ENCODE results near the gene HPRT1. TPM values are rescaled to one million over a fixed set of nuclear protein-coding genes. Genes with fewer than 3 reads are reported as not detected.

HPRT1 gene
- total RNA-seq, 2 donors from 2014 or later, result 96.0 to 96.2 TPM

- DNase-seq (ENCODE audit: low spot score in 2 of 2) (no peak), ATAC-seq (no peak)
- Mint-ChIP-seq H3K36me3 (no peaks in the 10 kb centered on the region), H3K9me3 (no peaks in the 10 kb centered on the region), H3K27ac (no peak overlapping the region)
These were observed 65.3 kb downstream of the HPRT1 start for GRCh38 chrX:134525086-134525792.

GRCh38 chrX:134526399-134526798 lies 66.4 kb downstream of the HPRT1 start:
- H3K36me3 Mint-ChIP-seq, result no peaks in the 10 kb centered on the region
- H3K27ac Mint-ChIP-seq, result no peak overlapping the region
- DNase-seq (ENCODE audit: low spot score in 2 of 2), result no peak
- no peak for ATAC-seq
- H3K9me3 Mint-ChIP-seq, result no peaks in the 10 kb centered on the region

GRCh38 chrX:134528960-134529359 lies 69.0 kb downstream of the HPRT1 start:
- DNase-seq (ENCODE audit: low spot score in 2 of 2) (no peak), ATAC-seq (no peak)
- no peaks in the 10 kb centered on the region for H3K36me3 Mint-ChIP-seq
- H3K27ac Mint-ChIP-seq, result no peak overlapping the region
- no peaks in the 10 kb centered on the region for H3K9me3 Mint-ChIP-seq

GRCh38 chrX:134529481-134529880 lies 69.5 kb downstream of the HPRT1 start:
- no peaks in the 10 kb centered on the region for H3K36me3 Mint-ChIP-seq
- DNase-seq (ENCODE audit: low spot score in 2 of 2), result no peak
- ATAC-seq, result no peak

GRCh38 chrX:134530845-134531244 lies 70.9 kb downstream of the HPRT1 start:
- no peak for DNase-seq (ENCODE audit: low spot score in 2 of 2)
- Mint-ChIP-seq H3K36me3 (no peaks in the 10 kb centered on the region), H3K27ac (no peak overlapping the region), H3K9me3 (no peaks in the 10 kb centered on the region)
- ATAC-seq, result no peak

More at GRCh38 chrX:134529481-134529880, 69.5 kb downstream of the HPRT1 start:
- H3K27ac Mint-ChIP-seq, result no peak overlapping the region
- no peaks in the 10 kb centered on the region for H3K9me3 Mint-ChIP-seq

GRCh38 chrX:134533352-134533751 lies 73.4 kb downstream of the HPRT1 start:
- Mint-ChIP-seq H3K27ac (no peak overlapping the region), H3K36me3 (no peaks in the 10 kb centered on the region), H3K9me3 (no peaks in the 10 kb centered on the region)
- ATAC-seq, result no peak
- DNase-seq (ENCODE audit: low spot score in 2 of 2), result no peak

GRCh38 chrX:134533952-134534351 lies 74.0 kb downstream of the HPRT1 start:
- no peaks in the 10 kb centered on the region for H3K36me3 Mint-ChIP-seq
- DNase-seq (ENCODE audit: low spot score in 2 of 2) (no peak), ATAC-seq (no peak)
- H3K9me3 Mint-ChIP-seq, result no peaks in the 10 kb centered on the region
- H3K27ac Mint-ChIP-seq, result no peak overlapping the region

- DNase-seq (ENCODE audit: low spot score in 2 of 2), result no peak
- no peaks in the 10 kb centered on the region for H3K9me3 Mint-ChIP-seq
- ATAC-seq, result no peak
- H3K36me3 Mint-ChIP-seq, result no peaks in the 10 kb centered on the region
- no peak overlapping the region for H3K27ac Mint-ChIP-seq
These were observed 77.4 kb downstream of the HPRT1 start for GRCh38 chrX:134537179-134537955.

- Mint-ChIP-seq H3K9me3 (no peaks in the 10 kb centered on the region), H3K27ac (no peak overlapping the region), H3K36me3 (no peaks in the 10 kb centered on the region)
- ATAC-seq (no peak), DNase-seq (ENCODE audit: low spot score in 2 of 2) (no peak)
These were observed 78.4 kb downstream of the HPRT1 start for GRCh38 chrX:134538316-134538715.

- no peak for DNase-seq (ENCODE audit: low spot score in 2 of 2)
- no peak overlapping the region for H3K27ac Mint-ChIP-seq
- no peaks in the 10 kb centered on the region for H3K9me3 Mint-ChIP-seq
- no peak for ATAC-seq
- H3K36me3 Mint-ChIP-seq, result no peaks in the 10 kb centered on the region
These were observed 81.9 kb downstream of the HPRT1 start for GRCh38 chrX:134541906-134542305.

GRCh38 chrX:134542485-134542884 lies 82.5 kb downstream of the HPRT1 start:
- Mint-ChIP-seq H3K27ac (no peak overlapping the region), H3K36me3 (no peaks in the 10 kb centered on the region), H3K9me3 (no peaks in the 10 kb centered on the region)
- DNase-seq (ENCODE audit: low spot score in 2 of 2) (no peak), ATAC-seq (no peak)

- no peaks in the 10 kb centered on the region for H3K9me3 Mint-ChIP-seq
- DNase-seq (ENCODE audit: low spot score in 2 of 2) (no peak), ATAC-seq (no peak)
- peaks cover 0 to under 1% of the 10 kb centered on the region in 2 donors for H3K36me3 Mint-ChIP-seq
- no peak overlapping the region for H3K27ac Mint-ChIP-seq
These were observed 83.3 kb downstream of the HPRT1 start for GRCh38 chrX:134543288-134543687.

GRCh38 chrX:134544135-134544512 lies 84.2 kb downstream of the HPRT1 start:
- no peak overlapping the region for H3K27ac Mint-ChIP-seq
- DNase-seq (ENCODE audit: low spot score in 2 of 2) (no peak), ATAC-seq (no peak)
- H3K36me3 Mint-ChIP-seq, result peaks cover 0 to 9% of the 10 kb centered on the region in 2 donors
- H3K9me3 Mint-ChIP-seq, result no peaks in the 10 kb centered on the region

- no peak for ATAC-seq
- no peak for DNase-seq (ENCODE audit: low spot score in 2 of 2)
- H3K9me3 Mint-ChIP-seq, result no peaks in the 10 kb centered on the region
- H3K27ac Mint-ChIP-seq, result no peak overlapping the region
- H3K36me3 Mint-ChIP-seq, result peaks cover 0 to 10% of the 10 kb centered on the region in 2 donors
These were observed 84.7 kb downstream of the HPRT1 start for GRCh38 chrX:134544513-134545151.

- Mint-ChIP-seq H3K36me3 (peaks cover 0 to 15% of the 10 kb centered on the region in 2 donors), H3K9me3 (no peaks in the 10 kb centered on the region), H3K27ac (no peak overlapping the region)
- DNase-seq (ENCODE audit: low spot score in 2 of 2) (no peak), ATAC-seq (no peak)
These were observed 85.5 kb downstream of the HPRT1 start for GRCh38 chrX:134545510-134545909.

- DNase-seq (ENCODE audit: low spot score in 2 of 2) (no peak), ATAC-seq (no peak)
- Mint-ChIP-seq H3K36me3 (peaks cover 0 to 15% of the 10 kb centered on the region in 2 donors), H3K9me3 (no peaks in the 10 kb centered on the region), H3K27ac (no peak overlapping the region)
These were observed 86.2 kb downstream of the HPRT1 start for GRCh38 chrX:134546187-134546586.

GRCh38 chrX:134547047-134547679 lies 87.2 kb downstream of the HPRT1 start:
- DNase-seq (ENCODE audit: low spot score in 2 of 2) (no peak), ATAC-seq (no peak)
- no peaks in the 10 kb centered on the region for H3K9me3 Mint-ChIP-seq
- H3K36me3 Mint-ChIP-seq, result peaks cover 0 to 15% of the 10 kb centered on the region in 2 donors
- no peak overlapping the region for H3K27ac Mint-ChIP-seq

Measured in activated naive CD4-positive, alpha-beta T cell treated with anti-CD3 and anti-CD28 coated beads, Interleukin-2, amount 50 U/mL, for 72 hours (primary cell).